HG03575 (cell line): Measurements from ENCODE around the gene GPR34.
A peak's percentile ranks its signal among the peaks of the same experiment; 100 is the strongest.
"Not testable (repeated sequence)": the region's sequence is repeated elsewhere in the genome, so short reads cannot be mapped to it uniquely, and the experiment has no call there.

Experiments used
- ATAC-seq: cut with Tn5 transposase; IDR thresholded peaks from one replicate; pipeline ENCODE4 v1.9.1; 2021; ENCODE audit not compliant: unreplicated experiment, insufficient number of reproducible peaks, low FRiP score; ENCODE audit errors: extremely low read depth

Gene GPR34, protein sequence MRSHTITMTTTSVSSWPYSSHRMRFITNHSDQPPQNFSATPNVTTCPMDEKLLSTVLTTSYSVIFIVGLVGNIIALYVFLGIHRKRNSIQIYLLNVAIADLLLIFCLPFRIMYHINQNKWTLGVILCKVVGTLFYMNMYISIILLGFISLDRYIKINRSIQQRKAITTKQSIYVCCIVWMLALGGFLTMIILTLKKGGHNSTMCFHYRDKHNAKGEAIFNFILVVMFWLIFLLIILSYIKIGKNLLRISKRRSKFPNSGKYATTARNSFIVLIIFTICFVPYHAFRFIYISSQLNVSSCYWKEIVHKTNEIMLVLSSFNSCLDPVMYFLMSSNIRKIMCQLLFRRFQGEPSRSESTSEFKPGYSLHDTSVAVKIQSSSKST

DNA sequence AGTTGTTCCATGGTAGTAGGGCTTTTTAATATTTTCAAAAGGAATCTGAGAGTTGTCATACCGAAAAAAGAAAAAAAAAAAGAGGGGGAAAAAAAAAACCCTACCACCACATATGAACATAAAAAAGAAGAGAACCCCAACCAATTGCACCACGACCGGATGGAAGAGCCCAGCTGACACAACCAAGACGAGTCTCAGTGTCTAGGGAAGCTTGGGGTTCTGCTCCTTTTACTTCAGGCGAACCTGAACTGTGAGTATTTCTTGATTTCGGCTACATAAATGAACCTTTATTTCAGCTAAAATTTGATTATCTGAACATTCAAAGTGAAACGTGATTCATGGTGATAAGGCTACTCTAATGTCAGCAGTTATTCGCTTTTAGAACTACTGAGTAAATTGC lies at the start of gene GPR34:
GPR34 (plus strand) TSS at position 139 of the 400 bp plus-strand sequence. CDS start 6,661 bp downstream, outside the sequence.
- ATAC-seq = no peak

DNA sequence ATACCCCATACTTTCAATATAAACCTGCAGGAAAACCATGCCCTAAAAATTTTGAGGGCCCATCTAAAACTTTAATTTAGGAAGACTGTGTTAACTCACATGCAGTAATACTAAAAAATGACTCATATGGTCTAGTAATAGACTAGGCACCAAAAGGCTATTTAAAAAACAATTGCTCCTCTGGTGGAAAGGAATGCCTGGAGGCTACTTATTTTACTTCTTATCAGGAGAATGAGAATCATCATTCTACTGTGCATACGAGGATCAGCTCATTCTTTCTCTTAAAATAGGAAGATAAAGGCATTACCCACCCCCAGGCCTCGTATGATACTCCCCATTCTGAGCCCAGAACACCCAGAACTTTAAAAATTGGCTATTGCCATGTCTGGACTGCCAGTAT lies 42.6 kb upstream of the GPR34 start:
- ATAC-seq = not testable (repeated sequence)

DNA sequence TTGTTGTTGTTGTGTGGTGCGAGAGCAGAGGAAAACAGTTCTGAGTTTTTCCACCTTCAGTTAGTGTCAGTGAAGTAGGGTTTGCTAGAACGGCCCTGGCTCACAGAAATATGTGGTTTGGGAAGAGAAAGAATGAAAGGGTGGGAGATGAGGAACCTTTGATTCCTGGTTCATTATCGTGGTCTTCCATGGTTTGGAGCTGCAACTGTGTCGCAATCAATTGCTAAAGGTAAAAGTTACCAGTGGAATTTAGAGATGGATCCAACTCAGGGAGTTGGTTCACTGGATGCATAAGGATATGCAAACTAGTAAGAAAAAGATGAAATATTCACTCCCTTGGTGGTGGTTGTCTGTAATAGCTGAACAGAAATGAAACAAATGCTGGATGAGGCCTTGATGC lies 35.6 kb upstream of the GPR34 start:
- no peak for ATAC-seq

DNA sequence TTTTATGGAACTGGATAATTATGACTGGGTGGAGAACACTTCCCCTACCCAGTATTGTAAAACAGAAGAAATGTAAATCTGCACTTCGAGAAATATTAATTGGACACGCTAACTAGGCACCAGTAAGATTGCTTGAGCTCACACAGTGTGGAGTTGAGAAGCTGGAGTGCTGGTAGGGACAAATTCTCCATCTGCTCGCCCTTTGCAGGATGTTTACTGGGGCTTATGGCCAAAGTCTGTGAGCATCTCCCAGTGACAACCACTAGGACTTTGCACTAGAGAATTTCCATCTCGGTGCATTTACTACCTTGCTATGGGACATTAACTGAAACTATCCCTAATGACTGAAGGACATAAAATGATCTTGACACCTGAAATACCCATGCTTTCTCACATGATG lies 33.7 kb upstream of the GPR34 start:
- no peak for ATAC-seq

DNA sequence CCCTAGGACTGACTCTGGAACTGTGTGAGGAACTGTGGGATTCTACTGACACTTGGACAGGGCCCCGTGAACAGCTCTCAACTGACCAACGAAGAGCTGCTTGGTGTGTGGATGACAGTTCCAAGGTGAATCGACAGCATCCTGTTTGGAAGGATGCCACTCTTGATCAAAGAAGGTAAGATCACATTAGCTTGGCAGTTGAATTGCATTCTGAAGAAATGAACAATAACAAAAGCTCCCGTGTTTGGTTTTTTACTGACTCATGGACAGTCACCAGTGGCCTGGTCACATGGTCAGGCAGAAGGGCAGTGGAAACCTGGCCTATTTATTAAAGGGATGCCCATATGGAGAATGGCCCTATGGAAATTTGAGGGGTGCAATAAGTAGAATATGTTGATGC lies 33.1 kb upstream of the GPR34 start:
- ATAC-seq = no peak

DNA sequence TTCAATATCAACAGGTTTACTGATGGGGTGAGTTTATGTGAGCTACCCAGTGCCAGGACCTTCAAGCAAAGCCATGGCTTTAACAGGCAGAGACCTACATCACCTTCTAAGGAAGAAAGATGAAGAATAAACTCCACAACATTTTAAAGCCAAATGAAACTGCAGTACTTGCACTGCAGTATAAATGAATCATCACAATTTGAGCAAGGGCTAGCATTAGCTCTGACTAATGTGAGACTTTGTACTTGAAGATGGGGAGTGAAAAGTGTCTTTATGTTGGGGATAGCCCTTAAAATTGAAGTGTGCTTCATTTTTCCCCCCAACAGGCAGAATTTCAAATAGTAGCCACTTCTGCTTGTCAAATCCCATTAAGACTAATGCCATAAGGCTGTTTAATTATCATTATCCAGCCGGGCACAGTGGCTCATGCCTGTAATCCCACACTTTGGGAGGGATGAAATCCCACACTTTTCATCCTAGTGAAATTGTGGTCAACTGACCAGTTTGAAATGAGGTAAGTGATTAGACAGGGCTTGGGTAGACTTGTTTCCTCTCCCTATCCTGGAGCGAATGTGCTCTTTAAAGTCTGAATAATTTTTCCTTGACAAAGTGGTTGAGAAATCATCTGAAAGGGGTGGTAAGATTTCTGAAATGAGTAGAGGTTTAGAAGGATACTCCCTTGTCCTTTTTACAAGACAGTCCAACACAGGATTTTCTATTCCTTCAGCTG lies 27.2 kb upstream of the GPR34 start:
- no peak for ATAC-seq

DNA sequence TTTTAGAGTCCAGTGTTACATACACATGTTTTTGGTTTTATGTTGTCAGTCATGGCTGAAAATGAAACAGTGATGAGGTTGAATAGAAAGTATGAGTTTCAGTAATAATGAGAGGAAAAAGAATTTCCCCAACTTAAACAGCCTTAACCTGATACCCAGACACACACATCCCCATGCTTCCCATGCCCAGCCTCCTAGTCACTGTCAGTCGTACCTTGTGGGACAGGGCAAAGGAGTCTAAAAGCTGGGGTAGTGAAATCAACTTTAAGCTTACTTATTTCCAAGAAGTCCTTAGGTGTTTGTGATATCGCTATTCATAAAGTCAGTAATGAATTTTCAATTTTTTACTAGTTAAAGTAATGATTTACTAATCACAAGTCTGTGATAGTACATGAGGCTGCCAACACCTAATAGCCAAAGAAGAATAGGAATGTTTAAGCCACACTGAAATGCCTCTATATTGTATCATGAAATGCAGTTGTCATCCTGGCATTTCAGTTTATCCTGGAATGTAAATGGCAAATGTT lies 24.3 kb upstream of the GPR34 start:
- peak; percentile 78 for ATAC-seq

DNA sequence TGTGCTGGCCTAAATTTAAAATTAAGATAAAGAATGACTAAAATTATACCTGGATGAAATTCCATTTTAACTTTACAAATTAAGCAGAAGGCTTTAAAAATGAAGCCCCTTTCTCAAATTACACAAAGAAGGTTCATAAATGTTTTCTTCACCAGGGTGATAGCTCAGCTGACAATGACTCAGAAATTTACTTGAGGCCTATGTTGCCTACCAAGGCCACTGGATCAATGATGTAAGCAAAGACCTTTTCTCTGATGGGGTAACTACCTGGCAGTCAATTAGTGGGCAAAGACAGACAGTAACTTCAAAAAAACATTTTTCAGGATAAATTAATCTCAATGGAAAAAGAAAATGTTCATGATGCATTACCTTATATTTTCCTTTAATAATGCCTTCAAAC lies 23.9 kb upstream of the GPR34 start:
- ATAC-seq = no peak

DNA sequence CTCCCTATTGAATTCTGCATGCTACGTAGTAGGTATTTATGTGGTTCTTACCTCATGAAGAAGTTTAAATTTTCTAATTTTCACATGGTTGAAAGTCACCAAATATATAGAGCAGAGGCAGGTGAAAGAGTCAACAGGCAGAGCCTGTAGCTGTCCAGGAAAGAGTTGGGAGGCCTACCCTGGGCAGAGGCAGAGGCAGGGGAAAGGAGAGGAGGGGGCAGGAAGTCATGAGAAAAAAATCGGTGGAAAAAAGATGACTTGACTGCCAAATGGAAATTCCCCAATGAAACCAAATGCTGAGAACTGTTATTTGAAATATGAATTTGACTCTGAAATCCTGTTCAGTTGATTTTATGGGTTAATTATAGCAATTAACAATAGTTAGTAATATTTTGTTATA lies 23.1 kb upstream of the GPR34 start:
- ATAC-seq = no peak

DNA sequence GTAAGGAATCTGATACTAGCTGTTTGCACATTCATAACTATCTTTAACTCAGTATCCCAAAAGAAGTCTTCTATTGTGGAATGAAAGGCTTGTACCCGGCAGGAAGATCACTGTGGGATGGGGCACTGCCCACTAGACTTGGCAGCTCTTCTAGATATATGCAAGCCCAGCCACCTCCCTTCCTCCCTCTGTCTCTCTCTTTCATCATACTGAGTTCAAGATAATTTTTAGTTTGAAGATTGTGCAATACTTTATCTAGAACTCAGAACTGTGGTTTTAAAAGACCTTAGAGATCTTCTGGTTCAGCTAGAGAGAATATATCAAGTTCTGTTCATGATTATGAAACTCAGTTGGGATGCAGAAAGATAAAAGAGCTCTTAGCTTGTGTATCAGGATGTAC lies 22.5 kb upstream of the GPR34 start:
- ATAC-seq = no peak

DNA sequence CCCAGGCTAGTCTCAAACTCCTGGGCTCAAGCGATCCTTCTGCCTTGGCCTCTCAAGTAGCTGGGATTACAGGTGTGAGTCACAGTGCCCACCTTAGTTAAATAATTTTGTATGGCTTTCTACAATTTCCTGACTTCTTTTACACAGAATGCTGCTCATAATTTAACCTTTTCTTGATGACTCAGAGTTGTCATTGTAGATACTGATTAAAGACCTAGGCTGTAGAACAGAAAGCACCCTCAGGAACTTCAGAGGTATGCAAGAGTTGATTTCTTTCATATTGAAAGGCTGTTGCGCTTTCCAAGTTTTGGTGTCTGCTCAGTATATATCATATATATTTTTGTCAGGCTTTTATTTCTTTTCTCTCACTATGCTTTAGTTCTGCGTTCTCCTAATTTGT lies 21.1 kb upstream of the GPR34 start:
- no peak for ATAC-seq

DNA sequence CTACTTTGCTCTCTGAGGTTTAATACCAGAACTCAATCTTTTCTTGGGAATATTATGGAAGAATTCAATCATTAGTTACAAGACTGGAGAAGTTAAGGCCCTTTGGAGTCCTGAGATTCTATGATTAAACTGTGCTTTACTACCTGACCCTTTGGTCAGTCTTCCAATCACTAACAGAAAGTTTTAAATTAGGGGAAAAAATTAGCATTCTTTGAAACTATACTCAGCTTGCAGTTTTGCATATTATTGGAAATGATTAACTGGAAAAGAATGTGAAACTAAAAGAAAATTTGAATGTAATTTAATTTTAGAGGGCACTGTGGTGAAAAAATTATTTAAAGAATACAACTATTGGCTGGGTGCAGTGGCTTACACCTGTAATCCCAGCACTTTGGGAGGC lies 18.7 kb upstream of the GPR34 start:
- no peak for ATAC-seq

DNA sequence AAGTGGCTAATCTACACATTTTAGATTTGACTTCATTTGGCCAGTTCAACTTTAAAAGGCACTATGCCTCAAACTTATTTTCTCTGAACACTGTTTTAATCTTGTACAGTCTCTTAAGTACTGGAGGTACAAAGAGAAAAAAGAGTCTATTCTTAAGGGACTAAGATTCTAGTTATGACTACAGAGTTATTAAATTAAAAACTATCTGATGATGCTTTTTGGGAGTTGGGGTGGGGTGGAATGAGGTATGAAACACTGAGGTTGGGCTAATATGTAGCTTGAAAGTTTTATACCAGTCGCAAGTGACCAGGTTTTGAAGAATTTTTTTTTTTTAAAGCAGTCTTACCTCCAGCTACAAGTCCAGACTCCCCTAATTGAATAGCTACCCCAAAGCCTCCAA lies 17.7 kb upstream of the GPR34 start:
- ATAC-seq = no peak

DNA sequence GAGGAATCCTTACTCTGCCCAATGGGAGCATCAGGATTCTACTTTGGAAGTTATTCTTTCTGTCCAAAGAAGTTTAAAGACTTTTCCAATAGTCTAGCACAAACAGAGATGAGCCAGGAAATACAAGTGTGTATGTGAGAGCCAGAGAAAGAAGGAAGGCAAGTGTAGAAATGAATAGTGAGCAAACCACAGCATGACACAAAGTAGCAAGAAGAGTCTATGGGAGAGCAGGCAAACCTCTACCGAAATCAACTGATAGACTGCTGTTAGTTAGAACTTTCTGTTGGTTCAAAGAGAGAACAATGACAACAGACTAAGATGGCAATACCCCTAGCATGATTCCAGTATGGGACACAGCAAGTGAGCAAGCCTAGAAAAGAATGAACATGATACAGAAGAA lies 16.1 kb upstream of the GPR34 start:
- ATAC-seq = no peak

DNA sequence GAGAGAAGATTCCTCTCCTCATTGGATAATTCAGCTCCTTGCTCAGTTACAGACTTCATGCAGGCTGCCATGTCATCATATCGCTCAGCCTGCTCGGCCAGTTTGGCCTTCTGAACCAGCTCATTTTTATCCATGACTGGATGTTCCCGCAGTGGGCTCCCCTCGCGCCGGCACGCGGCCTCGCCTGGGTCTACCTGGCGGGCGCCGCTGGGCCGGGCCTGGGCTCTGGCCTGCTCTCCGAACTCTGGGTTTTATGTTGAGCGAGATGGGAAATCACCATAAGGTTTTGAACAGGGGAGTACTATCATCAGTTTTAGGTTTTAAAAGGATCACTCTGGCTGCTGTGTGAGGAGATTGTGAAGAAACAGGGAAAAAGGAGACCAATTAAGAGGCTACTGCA lies 12.4 kb upstream of the GPR34 start:
- ATAC-seq = not testable (repeated sequence)

DNA sequence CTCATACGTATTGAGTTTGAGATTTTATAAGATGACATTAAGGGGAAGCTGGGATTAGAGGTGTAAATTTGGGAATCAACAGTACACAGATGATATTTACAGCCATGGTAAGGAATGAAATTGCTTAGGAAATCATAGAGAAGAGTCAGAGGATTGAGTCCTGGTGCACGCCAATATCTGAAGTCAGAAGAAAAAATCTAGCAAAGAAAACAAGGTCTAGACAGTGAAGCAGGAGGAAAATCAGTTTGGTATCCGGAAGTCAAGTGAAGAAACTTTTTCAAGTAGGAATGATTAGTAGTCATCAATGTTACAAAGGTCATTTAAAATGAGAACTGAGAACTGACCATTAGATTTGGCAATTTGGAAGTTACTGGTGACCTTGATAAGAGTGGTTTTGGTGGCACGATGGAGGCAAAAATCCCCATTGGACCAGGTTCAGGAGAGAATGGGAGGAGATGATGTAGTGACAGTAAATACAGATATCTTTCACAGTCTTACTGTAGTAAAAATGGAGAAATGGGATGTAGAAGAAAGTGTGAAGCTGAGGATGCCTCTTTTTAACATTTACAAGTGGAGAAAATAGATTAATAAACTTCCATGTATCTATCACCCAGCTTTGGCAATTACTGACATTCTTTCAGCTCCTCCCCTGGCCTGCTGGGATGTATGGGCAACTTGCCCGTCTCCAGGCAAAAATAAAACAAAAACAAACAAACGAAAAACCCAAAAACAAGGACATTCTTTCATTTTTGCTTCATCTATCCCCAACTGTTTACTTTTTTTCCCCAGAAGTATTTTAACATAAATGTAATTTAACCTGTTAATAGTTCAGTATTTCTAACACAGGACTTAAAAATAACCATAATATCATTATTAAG lies 11.4 kb upstream of the GPR34 start:
- no peak for ATAC-seq

DNA sequence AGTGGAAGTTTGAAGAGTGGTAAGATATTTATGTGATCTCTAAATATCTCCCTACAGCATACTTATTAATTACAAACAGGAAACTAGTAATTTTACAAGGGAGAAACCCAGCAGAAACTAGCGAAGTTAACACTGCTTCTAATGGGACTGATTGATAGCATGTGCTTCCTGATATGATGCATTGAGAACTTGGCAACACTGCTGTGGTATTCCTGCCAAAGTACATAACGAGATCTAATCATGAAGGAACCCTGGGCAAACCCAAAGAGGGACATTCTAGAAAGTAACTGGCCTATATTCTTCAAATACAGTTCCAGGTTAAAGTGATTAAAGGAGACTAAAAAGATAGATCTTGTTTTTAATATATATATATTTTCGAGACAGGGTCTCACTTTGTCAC lies 4.6 kb upstream of the GPR34 start:
- ATAC-seq = no peak

DNA sequence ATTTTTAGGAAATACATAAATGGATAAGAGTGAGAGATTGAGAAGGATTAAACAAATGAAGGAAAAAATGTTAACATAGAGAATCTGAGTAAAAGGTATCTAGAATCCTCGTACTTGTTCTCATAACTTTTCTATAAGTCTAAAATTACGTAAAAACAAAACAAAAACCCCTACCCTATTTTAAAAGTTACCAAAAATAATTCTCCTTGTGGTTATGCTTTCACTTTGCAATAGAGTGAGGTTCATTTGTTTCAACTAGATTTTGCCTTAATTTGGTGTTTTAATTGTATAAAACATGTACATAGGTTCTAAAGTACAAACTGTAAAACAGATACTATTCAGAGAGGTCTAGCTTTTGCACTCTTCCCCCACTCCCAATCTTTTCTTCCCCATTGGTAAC lies 3.8 kb upstream of the GPR34 start:
- no peak for ATAC-seq

DNA sequence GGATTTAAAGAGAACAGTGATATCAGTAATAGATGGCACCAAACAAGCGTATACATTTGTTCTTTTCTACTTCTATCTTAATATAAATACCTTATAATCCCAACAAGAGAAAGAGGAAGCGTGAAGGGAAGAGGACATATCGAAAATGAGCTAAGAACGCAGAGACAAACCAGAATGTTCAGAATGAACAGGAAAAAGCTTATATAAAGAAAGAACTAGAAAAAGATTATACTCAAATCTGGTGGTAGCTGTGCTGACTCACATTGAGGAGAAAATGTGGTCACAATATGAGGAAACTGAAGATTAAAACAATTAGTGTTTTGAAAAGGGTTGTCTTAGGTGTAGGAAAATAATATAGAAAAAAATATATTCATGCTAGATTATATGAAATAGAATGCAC lies 2.0 kb upstream of the GPR34 start:
- no peak for ATAC-seq
